Measurements from ENCODE around the gene CYFIP2.

DNA sequence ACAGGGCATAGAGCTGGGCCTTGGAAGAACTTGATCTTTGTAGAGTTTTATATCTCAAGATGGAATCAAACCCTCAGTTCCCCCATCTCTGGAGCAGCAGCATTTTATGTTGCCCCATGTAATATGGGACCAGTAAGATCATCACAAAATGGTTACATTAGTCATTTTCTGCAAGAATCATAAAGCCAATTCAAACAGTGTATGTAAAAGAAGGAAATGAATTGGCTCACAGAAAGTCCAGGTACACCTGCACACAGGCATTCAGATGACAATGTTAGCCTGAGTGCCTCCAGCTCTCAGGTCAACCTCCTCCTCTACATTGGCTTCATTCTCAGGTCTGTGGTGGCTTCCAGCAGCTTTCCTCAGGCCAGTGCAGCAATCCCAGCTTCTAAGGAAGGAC is 35.1 kb downstream of the CYFIP2 start:
- no peak for TF ChIP-seq POLR2AphosphoS5 (IDR thresholded peaks at IDR 0.05; ENCODE audit: low read depth, low read length)
- no peak for TF ChIP-seq POLR2A (IDR thresholded peaks at IDR 0.05; ENCODE audit: low read depth, low read length)
